Left ventricle myocardium superior (tissue), 1 donor: ENCODE measurements around the gene CSRNP3. TPM values are rescaled to one million over a fixed set of nuclear protein-coding genes. Genes with fewer than 3 reads are reported as not detected.

Experiments
- ATAC-seq: fragments of 200-7000 bp; cut with Tn5 transposase; one replicate; pipeline ENCODE4 v1.9.1; 2020; ENCODE audit warnings: mild to moderate bottlenecking, moderate library complexity
- DNase-seq: peaks from one replicate; pipeline ENCODE4 v3.0.0-alpha.2; 2020
- intact Hi-C: fragments of 100-400 bp; cut with micrococcal nuclease; formaldehyde crosslinking; loops from one replicate; pipeline ENCODE4 v1.11.0; 2022
- total RNA-seq: library from RNA; stranded (reverse); fragmentation: NEBNext Ultra II Directional; extraction: Animal tissue kit (Norgen Biotek cat#: 25700); gene quantifications from one replicate; pipeline ENCODE4 v1.2.1, GENCODE V29; 2021
- donor health status: DM: no; HTN: yes; CAD: no; lungs with severe emphysema.

The CSRNP3 gene
- total RNA-seq, 1 donor from 2014 or later = 4.2 TPM

DNA sequence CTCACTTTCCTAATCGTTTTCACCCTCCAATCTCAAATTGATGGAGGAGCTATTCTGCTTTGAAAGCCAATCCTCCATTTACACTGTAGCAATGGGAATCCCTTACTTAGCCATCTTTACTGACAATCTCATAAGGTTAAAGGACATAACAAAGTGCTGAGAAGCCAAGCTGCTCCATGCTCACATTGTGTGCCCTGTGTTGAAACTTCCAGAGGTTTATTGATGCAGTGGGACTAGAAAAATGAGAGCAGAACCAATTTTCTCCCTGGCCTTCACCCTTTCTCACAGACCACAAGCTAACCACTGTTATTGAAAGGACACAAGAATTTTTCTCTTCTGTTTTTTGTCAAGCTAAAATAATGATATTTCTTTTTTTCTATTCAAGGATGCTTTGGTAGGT is 63.8 kb downstream of the CSRNP3 start:
- intact Hi-C loops = no loop called here
- DNase-seq = no peak
- no peak for ATAC-seq

DNA sequence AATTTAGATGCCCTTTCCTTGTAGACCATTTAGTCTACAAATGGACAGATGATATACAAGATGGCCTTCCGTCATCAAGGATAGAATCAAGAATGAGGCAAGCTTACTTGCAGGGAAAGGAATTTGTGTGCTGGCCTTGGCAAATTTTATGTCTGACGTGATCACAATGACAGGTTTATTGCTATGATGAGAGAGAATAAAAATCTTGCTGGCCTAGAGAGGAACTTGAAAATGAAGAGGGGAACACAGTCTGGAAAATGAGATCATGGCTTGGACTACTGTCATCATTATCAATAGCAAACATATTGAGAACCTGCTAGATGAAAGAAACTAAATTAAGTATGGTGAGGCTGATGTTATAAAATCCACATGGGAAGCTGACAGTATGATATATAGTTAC is 66.0 kb downstream of the CSRNP3 start:
- intact Hi-C loops = no loop called here
- ATAC-seq = no peak
- no peak for DNase-seq

DNA sequence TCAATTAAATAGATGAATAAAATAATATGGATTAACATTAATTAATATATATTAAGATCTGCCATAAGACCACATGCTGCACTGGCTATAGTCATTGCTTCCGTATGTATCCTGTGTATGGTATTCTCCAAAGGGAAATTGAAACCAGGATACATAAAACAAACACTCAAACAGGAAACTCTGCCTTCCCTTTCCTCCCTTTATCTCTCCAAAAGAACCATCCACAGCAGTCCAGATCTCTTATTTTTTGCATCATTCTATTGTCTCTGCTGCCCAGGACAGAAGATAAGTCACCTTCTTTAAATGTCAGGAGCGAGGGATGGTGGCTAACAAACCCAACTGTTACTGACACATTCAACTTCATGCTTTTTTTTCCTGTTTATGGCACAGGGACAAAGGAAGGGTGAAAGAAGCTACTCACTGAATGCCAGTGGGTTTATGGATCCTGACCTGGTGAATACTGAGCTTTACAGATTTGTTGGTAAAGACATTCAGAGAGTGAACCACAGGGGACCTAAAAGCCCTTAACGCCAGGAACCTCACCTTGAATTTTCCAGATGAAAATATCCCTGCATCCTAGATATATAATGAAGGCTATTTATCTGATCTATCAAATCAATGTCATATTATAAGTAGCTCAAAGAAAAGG is 67.5 kb downstream of the CSRNP3 start:
- ATAC-seq (no peak), DNase-seq (no peak)
- intact Hi-C loops = no loop called here

DNA sequence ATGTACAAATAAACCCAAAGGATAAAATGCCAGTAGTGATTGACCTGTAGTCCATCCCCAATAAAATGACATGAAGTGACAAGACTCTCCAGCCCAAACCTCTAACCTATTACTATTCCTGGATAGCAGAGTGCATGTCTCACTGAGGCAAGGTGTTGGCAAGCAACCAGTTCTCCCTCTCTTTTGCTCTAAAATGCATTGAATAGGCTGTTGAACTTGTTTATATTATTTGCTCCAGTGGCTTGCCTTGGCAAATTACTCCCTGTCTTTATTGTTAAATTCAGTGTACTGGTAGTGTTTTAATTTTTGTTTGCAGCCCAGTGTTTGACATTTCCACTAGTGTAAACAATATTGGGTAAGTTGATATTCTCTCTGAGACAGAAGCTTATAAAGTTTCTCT is 70.5 kb downstream of the CSRNP3 start:
- no peak for ATAC-seq
- intact Hi-C loops = no loop called here
- no peak for DNase-seq

DNA sequence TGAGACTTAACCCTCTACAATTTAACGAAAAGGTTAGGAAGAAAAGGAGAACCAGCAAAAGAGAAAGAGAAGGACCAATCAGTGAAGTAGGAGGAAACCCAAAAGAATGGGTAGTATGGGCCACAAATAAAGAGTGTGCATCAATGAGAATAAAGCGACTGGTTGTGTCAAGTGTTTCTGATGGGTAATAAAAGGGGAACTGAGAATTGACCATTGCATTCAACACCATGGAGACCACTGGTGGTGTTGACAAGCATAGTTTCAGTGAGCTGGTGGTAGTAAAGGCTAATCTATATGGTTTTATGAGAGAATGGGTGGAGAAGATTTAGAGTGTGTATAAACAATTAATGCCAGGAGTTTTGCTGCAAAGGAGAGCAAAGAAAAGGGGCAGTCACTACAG is 75.4 kb downstream of the CSRNP3 start:
- intact Hi-C loops = no loop called here
- ATAC-seq (no peak), DNase-seq (no peak)

DNA sequence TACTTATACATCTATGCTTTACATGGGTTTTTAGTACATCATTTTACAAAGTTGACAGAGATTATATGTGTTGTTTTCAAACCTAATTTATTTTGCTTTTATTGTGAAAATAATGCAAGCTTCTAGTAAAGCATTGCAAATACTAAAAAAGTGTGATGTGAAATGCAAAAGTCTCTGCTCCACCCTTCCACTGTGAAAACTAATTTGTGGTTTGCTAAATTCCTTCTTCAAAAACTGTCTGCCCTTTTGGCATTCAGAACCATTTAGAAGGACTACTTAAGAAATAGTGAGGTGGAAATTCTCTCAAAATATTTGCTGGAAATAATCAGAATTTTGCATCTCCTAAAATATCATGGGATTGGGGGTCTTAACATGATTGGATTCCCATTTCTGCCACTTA is 78.4 kb downstream of the CSRNP3 start:
- intact Hi-C loops = no loop called here
- ATAC-seq (no peak), DNase-seq (no peak)

DNA sequence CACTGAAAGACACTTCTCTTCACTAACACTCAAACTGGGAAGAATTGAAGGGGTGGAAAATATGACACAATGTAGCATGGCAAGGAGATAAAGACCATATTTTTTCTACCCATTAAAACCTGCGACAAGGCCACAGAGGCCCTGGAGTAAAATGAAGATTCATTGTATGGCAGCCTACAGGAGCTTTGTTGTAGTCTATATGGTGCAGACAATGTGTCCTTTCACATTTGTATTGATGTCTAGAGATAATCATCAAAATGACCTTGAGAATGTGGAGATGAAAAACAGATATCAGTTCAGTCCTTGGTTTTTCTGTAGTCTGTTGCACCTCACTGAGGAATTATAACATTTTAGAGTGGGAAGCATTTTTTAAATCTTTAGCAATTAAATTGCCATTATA is 80.1 kb downstream of the CSRNP3 start:
- intact Hi-C loops = no loop called here
- ATAC-seq = no peak
- DNase-seq = no peak

DNA sequence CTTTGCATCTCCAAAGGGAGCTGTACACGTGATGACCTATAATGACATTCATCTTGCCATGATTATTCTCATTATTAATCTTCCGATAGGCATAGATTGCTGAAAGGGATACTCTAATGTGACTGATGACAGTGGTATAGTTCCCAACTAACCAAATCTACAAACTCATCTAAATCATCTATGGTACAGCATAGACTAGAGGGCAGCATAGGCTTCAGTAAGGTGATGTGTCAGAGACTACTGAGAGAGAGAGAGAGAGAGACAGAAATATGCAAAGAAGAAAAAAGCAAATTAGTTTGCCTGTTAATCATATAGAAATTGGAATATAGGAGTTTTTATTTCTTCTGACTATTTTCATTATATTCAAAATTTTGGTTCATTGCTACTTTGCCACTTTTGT is 89.3 kb downstream of the CSRNP3 start:
- ATAC-seq = no peak
- intact Hi-C loops = no loop called here
- DNase-seq = no peak

DNA sequence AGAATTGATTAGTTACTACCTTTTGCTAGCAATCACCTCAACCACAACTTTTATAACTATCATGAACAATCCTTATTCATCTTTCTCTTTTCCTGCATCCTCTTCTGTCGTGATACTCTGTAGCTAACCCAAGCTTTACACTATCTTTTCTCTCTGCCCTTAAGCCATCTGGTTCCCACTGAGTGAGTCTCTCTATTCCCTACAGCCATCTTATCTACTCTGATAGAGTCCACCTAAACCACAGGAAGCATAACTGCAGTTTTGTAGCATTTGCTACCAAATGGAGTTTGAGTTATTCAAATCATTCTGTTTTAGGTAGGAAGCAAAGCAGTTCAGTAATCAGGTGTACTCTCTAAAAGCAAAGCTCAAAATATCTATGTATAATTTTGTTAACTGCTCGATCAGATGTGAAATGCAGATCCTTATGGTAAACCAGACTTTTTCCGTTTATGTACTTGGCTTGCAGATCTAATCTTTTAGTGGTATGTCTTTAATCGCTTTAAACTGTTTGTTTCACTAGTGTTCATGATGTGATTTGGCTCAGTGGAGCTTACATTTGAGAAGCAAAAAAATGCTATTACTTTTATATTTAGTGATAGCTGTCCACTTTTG is 91.0 kb downstream of the CSRNP3 start:
- intact Hi-C loops = no loop called here
- DNase-seq (no peak), ATAC-seq (no peak)

DNA sequence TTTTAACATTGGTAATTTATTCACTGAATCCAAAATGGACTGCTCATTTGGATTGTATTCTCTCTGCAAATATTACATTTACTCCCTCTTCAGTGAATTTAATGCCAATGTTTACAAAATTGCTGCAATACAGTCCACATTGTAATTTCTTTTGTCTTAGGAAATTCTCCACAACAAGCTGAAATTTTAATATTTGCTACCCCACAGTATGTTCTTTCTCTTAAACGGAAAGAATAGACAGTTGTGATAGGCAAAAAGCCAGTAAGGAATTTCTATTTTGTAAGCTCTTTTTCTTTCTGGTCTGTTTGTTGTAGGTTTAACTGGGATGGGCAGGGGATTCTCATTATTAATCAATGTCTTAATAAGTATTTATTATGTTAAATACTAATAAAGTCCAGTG is 92.0 kb downstream of the CSRNP3 start:
- intact Hi-C loops = no loop called here
- DNase-seq = no peak
- no peak for ATAC-seq

DNA sequence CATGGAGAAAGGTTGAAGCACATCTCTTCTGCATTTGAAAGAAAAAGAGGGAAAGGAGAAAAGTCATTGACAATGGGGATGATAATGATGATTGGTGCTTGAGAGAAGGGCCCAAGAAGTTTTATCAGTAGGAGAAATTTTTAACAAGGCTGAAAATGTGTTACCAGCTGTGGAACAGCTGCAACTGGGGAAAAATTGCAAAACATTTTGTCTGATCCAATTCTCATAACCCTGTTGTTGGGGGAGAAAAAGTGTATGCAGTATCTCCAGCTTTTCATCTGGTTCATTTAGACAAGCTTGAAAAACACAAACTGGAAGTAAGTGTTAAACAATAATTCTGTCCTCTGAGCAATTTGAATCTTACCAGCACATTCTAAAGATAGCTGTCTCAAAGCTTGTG is 92.7 kb downstream of the CSRNP3 start:
- intact Hi-C loops = no loop called here

DNA sequence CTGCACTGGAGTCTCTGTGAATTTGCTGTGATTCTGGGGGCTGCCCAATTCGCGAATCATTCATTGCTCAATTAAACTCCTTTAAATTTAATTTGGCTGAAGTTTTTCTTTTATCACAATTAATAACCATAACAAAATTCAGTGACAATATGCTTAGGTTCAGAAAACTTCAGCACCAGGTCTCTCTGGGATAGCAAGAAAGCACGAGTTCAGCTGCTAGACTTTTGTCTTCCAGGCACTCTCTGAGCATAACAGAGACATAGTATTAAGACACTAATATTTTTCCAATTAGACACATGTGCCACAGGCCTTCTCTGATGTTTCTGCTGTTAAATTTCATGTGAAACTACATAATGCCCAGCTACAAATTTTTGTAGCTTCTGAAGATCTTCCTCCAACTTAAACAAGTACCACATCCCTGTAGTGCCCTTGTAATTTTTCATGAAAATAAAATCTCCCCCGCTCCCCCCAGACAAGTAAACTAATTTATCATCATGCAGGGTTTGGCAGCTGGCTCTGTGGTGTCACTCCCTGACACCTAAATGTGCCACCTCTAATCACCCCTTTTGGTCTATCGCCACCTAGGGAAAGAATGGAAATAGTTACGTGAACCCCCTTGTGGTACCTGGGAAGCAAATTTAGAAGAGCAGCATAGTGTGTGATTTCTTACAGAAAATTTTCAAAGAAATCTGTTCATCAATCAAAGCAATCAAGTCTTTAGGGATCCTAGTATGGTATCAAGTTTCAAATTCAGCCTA is 94.1 kb downstream of the CSRNP3 start:
- intact Hi-C loops = no loop called here
- ATAC-seq = peak; percentile 56
- no peak for DNase-seq

More for the DNA sequence above, 92.7 kb downstream of the CSRNP3 start:
- DNase-seq (no peak), ATAC-seq (peak; percentile 89)

DNA sequence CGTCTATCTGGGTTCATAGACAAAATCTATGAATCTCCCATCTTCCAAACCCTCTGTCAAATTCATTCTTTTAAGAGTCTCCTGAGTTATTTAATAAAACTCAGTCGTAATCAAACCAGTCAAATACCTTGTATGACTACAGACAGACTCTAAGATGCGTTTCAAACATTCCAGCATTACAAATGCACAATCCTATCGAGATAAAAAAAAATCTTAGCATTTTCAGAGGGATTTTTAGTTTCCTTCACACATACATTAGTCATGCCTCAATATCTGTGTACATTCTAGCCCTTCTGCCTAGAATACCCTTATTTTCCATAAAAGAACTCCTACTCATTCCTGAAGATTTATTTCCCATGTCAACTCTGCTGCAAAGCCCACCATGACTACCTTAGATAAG is 96.5 kb downstream of the CSRNP3 start:
- intact Hi-C loops = no loop called here
- ATAC-seq = no peak

DNA sequence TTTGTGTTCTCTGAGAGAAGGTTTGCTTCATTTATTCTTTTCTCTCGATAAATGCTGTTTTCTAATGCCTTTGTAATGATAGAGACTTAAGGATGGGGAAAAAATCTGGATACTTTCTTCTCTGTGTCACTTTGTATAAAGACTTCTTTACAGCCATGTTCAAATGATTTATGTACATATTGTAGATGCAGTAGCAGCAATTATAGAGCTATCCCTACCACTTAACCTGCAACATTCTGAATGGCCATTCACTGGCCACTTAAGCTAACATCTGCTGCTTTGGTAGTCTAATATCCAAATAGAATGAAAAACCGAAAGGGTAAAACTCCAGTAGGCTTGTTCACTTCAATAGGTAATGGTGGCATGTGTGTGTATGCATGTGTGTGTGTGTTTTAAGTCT is 97.8 kb downstream of the CSRNP3 start:
- ATAC-seq = no peak
- no peak for DNase-seq
- intact Hi-C loops = no loop called here

More for the DNA sequence above, 96.5 kb downstream of the CSRNP3 start:
- no peak for DNase-seq

DNA sequence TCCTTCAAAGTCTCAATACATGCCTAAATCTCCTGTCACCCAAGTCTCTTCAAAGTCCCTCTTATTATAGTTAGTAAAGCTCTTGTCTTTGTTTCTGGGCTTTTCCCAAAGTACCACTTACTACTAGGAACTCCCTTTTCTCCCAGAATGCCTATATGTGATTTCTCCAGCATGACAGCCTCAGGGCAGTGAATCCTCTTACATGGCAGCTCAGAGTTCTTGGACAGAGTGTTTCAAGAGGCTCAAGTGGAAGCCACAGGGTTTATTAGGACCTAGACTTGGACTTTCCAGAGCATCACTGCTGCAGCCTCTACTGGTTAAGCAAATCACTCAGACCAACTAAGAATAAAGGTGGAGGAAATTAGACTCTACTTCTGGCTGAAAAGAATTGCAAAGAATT is 98.9 kb downstream of the CSRNP3 start:
- intact Hi-C loops = no loop called here
- ATAC-seq (no peak), DNase-seq (no peak)

DNA sequence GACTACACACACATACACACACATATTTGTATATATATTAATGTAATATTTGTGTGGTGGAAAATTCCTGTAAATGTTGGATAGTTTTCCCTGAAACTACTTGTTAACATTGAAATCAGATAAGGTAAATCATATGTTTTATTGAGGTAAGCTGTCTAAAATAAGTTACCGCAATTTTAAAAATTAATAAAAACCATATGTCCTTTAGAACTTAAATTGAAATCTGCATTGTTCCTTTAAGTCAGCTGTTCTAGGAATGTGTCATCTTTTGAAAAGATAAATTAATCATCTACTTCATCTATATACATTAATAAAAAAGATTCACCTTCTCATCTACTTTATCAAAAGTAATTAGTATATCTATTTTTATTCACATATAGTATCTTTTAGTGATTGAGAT is 102.0 kb downstream of the CSRNP3 start:
- DNase-seq = no peak
- intact Hi-C loops = no loop called here
- ATAC-seq = no peak

DNA sequence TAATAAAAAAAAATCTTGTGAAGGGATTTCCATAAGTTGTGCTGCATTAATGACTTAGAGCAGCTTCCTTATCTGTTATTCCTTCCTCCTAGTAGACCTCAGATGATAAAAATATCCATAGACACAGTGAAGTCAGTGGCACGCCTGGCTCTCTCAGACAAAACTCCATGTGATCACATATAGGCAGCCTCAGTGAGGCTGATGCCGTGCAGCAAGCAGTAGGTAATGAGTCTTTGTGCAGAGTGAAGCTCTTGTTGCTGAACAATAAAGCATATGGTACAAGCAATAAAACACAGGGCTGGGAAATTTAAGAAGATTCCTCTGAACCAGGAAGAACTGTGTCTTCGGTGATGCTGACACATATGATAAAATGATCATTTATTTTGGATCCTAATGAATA is 102.7 kb downstream of the CSRNP3 start:
- ATAC-seq = peak; percentile 80
- intact Hi-C loops = no loop called here
- DNase-seq = peak; percentile 28

DNA sequence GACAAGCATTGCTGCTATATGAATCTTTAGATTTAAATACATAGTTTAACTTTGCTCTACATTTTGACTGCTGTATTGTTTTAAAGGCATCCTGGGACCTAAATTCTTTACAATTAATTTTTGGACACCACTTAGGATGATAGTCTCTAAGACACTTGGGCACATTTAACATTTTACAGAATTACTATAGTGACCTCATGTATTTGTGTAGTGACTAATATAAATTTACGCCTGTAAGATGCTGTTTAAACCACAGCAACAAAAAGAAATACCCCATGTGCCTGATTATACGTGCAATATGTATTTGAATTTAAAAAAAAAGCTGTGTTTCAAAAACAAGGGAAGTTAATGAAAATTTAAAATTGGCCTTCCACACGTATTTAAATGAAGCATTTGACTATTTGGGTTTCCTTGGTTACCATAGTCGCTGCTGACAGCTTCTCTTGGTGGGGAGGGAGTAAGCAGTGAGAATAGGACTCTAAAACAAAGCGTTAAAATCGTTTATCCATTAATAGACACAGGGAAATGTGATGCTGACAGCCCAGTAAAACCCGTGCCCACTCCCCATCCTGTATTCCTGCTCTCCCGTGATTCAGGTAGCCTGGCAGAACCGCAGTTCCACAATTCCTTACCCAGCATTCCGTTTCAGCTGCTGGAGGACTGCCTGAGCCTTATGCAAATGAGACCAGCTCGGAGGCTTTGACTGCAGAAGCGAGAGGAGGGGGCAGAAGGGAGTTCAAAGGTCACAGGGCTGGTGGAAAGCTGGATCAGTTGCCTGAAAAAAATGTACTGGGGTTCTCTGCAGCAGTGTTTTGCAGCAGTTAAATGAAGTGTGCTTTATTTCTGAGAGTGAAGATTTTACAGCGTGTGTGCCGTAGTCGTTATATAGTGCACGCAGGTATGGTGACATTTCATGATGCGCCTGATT is 104.3 kb downstream of the CSRNP3 start:
- DNase-seq (peak; percentile 49), ATAC-seq (peak; percentile 94)
- intact Hi-C loops = no loop called here

DNA sequence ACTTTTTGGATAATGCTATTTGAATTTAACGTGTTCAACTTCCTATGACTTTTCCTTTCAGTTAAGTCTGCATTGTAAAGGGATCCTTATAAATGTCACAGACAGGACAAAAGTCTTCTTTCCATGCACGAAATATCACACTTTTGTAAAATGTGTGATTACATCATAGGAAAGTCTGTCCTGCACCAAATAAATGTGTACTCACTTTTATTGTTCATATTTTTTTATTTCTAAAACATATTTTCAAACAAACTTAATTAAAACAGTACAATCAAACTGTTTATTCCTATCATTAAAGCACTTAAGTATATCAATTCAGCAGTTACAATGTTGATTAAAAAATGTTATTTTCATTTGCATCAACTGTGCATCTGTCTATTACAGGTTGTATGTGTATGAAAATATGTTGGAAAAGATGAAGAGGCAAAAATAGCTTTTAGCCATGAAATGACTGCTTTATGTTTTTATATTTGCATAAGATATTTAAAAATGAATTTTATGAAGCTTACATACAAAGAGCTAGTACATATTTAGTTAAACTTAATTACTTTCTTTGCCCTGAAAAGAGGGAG is 105.6 kb downstream of the CSRNP3 start:
- no peak for DNase-seq
- ATAC-seq = no peak
- intact Hi-C loops = no loop called here
